Activated T-helper 1 cell treated with anti-CD3 and anti-CD28 coated beads, Interleukin-12 subunit alpha, Interleukin-12 subunit beta, Interleukin-2, Interleukin-4 antibody, amounts not matched to agents 30 ng/mL and 10 ng/mL and 1 ng/mL, durations not matched to agents 14 hours and 24 hours and 36 hours (primary cell): Measurements from ENCODE around the gene NOX4. TPM values are rescaled to one million over a fixed set of nuclear protein-coding genes. Genes with fewer than 3 reads are reported as not detected.
"Not testable (repeated sequence)": the region's sequence is repeated elsewhere in the genome, so short reads cannot be mapped to it uniquely, and the experiment has no call there.

Experiments
- DNase-seq: peaks from one replicate; pipeline ENCODE4 v3.0.0; 2021; ENCODE audit warnings: low spot score
- H3K27ac Mint-ChIP-seq: one replicate; pipeline ENCODE4 v1.8.0; 2021; ENCODE audit warnings: mild to moderate bottlenecking, mixed read lengths
- H3K27me3 Mint-ChIP-seq: one replicate; pipeline ENCODE4 v1.8.0; 2022; ENCODE audit warnings: mild to moderate bottlenecking, moderate library complexity, mixed read lengths; ENCODE audit not compliant: insufficient read depth
- H3K36me3 Mint-ChIP-seq: one replicate; pipeline ENCODE4 v1.8.0; 2021; ENCODE audit warnings: low read depth, mixed read lengths
- H3K4me1 Mint-ChIP-seq: one replicate; pipeline ENCODE4 v1.8.0; 2021; ENCODE audit warnings: low read depth, mixed read lengths
- H3K4me3 Mint-ChIP-seq: one replicate; pipeline ENCODE4 v1.8.0; 2021; ENCODE audit warnings: mild to moderate bottlenecking, moderate library complexity, mixed read lengths
- H3K9me3 Mint-ChIP-seq: one replicate; pipeline ENCODE4 v1.8.0; 2021; ENCODE audit warnings: mixed read lengths
- intact Hi-C: fragments of 100-400 bp; cut with micrococcal nuclease; formaldehyde crosslinking; loops from one replicate; pipeline ENCODE4 v1.15.1; 2024
- total RNA-seq: library from RNA; stranded (reverse); gene quantifications from 2 replicates; pipeline ENCODE4 v1.2.3, GENCODE V29; 2022

Gene NOX4
- total RNA-seq, 1 donor from 2014 or later: not detected

DNA sequence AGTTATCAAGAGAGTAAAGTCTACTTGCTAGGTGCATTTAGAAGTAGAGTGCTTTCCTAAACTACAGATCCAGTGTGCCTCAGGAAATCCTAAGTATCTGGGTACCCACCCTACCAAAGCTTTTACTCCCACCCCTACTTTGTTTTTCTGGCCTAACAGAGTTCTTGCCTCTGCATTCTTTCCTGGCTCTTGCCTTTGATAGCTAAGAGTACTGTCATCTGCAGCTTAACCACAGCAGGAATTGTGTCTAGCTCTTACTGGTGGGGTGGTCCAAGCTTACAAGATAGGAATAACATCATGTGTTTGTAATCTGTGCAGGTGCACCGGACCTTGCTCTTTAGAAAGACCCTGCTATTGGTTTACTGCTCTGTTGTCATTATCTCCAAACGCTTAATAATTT is 82.7 kb downstream of the NOX4 start:
- intact Hi-C loops, H3K27ac Mint-ChIP-seq, H3K36me3 Mint-ChIP-seq, H3K4me1 Mint-ChIP-seq, H3K4me3 Mint-ChIP-seq, DNase-seq, H3K27me3 Mint-ChIP-seq, H3K9me3 Mint-ChIP-seq: not testable (repeated sequence)

DNA sequence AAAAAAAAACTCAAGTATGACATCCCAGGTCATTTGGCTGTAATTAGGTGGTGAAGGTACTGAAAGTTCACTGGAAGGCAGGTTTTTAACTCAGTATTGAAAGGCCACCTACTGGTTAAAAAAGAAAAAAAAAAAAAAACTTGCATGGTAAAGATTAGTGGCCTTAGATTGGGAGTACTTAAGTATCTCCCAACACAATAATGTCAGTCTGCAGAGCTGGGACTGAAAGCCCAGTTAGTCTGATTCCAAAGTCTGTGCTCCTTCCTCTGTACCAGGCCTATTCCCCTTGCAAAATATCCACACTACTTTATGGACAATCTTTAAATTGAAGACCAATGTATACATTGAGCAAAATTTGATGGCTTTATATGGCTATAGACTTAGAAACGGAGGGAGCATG is 85.5 kb downstream of the NOX4 start:
- Mint-ChIP-seq H3K9me3 (no peaks in the 10 kb centered on the region), H3K4me3 (no peak overlapping the region), H3K27ac (no peak overlapping the region), H3K36me3 (no peaks in the 10 kb centered on the region), H3K4me1 (no peaks in the 10 kb centered on the region), H3K27me3 (no peaks in the 10 kb centered on the region)
- no peak for DNase-seq
- intact Hi-C loops: no loop called here

DNA sequence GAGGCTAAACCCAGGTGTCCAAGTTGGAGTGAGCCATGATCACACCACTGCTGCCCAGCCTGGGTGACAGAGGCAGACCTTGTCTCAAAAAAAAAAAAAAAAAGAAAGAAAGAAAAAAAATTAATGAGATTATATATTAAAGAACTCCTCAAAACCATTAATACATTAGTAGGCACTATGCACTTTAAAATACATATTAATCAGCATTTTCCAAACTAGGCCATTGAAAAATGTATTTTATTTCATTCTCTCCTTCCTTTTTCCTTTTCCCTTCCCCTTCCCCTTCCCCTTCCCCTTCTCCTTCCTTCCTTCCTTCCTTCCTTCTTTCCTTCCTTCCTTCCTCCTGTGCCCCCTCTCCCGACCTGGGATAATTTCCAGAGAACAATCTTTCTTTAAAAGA is 99.5 kb downstream of the NOX4 start:
- H3K27me3 Mint-ChIP-seq, H3K4me1 Mint-ChIP-seq, H3K9me3 Mint-ChIP-seq, intact Hi-C loops, H3K36me3 Mint-ChIP-seq, DNase-seq, H3K4me3 Mint-ChIP-seq, H3K27ac Mint-ChIP-seq: not testable (repeated sequence)

DNA sequence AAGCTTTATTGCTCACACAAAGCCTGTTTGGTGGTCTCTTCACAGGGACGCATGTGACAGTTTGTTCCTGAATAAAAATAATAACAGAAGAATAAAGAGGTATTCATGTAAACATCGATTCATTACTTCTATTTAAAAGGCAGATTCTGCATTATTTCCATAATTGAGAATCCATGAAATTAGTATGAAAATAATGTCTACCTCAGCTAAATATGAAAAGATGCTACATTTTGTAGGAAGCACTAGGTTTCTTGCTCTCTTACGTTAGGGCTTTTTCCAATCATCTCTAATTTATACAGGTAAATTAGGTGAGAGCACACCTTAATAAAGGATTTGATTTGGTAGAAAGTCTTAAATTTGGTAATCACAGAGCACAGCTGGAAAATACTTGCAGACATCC is 103.7 kb downstream of the NOX4 start:
- not testable (repeated sequence) for H3K4me1 Mint-ChIP-seq

DNA sequence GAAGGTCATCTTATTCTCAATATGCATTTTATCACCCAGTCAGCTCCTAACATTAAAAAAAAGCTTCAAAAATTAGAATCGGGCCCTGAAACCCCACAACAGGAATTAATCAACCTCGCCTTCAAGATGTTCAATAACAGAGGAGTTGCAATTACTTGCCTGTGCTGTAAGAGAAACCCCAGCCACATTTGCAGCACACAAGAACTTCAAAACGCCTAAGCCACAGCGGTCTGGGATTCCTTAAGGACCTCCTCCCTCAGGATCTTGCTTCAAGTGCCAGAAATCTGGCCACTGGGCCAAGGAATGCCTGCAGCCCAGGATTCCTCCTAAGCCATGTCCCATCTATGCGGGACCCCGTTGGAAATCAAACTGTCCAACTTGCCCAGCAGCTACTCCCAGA is 108.2 kb downstream of the NOX4 start:
- DNase-seq, H3K27ac Mint-ChIP-seq, H3K36me3 Mint-ChIP-seq, H3K27me3 Mint-ChIP-seq, H3K4me1 Mint-ChIP-seq, intact Hi-C loops, H3K9me3 Mint-ChIP-seq, H3K4me3 Mint-ChIP-seq: not testable (repeated sequence)

More for the DNA sequence above, 103.7 kb downstream of the NOX4 start:
- intact Hi-C loops, H3K4me3 Mint-ChIP-seq, DNase-seq, H3K9me3 Mint-ChIP-seq, H3K27me3 Mint-ChIP-seq, H3K27ac Mint-ChIP-seq, H3K36me3 Mint-ChIP-seq: not testable (repeated sequence)

DNA sequence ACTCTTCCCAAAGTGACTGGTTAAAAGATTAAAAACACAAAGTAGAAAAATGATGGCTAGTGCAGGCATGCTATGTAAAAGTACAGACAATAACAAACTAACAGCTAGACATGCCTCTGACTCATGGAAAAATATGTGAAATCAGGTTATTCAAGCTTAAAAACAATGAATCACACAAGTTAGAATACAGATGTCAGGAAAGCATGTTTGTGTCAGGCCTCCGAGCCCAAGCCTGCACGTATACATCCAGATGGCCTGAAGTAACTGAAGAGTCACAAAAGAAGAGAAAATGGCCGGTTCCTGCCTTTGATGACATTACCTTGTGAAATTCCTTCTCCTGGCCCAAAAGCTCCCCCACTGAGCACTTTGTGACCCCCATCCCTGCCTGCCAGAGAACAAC is 110.1 kb downstream of the NOX4 start:
- Mint-ChIP-seq H3K9me3 (peaks cover 6% of the 10 kb centered on the region), H3K27me3 (no peaks in the 10 kb centered on the region), H3K36me3 (no peaks in the 10 kb centered on the region), H3K4me3 (no peak overlapping the region), H3K27ac (no peak overlapping the region), H3K4me1 (no peaks in the 10 kb centered on the region)
- intact Hi-C loops: no loop called here
- no peak for DNase-seq

DNA sequence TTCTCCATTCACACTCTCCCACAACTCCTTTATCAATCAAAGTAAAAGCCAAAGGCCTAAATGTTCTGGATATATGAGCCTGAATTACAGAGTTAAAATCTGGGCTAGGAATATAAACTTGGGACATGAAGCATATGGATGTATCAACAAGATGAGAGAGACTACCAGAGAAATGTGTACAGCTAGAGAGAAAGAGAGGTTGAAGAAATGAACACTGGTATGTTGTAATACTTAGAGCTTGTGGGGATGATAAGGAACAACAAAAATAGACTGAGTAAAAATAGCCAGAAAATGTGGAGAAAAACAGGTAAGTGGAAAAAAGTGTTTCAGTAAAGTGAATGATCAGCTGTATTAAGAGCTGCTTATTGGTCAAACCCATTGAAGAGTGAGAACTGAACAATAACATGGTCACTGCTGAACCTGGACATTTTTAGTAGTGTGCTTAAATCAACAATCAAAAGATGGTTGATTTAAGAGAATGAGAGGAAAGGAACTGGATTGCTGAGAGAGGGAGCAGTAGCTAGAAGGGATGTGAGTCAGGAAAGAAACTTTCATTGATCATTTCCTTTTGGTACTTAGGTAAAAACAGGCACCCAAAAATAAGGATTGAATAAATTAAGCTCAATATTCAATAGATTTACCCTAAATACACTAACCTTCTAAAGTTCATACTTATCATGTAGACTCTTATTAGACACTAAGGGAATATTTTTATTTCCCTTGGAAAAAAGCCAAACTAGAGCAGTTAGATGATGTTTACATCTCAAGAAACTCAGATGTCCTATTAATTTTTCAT is 111.0 kb downstream of the NOX4 start:
- H3K4me1 Mint-ChIP-seq, DNase-seq, H3K36me3 Mint-ChIP-seq, H3K27me3 Mint-ChIP-seq, H3K27ac Mint-ChIP-seq, intact Hi-C loops, H3K4me3 Mint-ChIP-seq, H3K9me3 Mint-ChIP-seq: not testable (repeated sequence)

DNA sequence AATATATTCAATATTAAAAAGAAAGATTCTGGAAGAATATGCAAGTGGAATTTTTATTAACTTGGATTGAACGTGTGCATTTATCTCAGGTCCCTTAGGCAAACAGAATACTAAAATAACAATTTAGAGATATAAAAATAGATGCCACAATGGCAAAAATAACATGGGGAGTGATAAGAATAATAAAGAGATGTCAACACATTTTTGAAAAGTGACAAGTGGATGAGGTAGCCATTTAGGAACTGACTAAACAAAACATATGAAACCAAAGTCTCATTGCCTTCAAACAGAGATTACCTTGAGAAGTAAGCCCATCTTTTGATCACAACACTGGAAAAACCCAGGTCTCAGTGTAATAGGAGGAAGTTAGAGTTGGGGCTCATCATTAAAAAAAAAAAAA is 112.2 kb downstream of the NOX4 start:
- not testable (repeated sequence) for H3K9me3 Mint-ChIP-seq, H3K4me1 Mint-ChIP-seq, DNase-seq

DNA sequence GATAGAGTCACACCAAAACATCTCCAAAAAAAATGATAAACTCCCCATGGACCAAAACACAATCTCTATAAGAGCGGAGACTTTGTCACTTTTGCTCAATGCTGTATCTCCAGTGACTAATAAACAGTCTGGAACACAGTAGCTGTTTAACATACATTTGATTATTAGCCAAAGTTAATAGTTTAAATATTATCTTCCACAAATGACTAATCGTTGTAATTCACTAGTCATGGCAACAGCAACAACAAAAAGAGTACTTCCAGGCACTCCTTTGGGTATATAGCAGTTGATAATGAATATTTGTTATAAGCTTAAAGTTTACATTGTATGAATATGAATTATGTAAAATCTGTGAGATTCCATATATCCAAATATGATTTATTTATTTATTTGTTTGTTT is 121.8 kb downstream of the NOX4 start:
- DNase-seq, H3K27me3 Mint-ChIP-seq, intact Hi-C loops, H3K36me3 Mint-ChIP-seq, H3K9me3 Mint-ChIP-seq, H3K4me3 Mint-ChIP-seq, H3K4me1 Mint-ChIP-seq, H3K27ac Mint-ChIP-seq: not testable (repeated sequence)

More for the DNA sequence above, 112.2 kb downstream of the NOX4 start:
- H3K4me3 Mint-ChIP-seq, H3K27ac Mint-ChIP-seq, H3K36me3 Mint-ChIP-seq, H3K27me3 Mint-ChIP-seq, intact Hi-C loops: not testable (repeated sequence)

DNA sequence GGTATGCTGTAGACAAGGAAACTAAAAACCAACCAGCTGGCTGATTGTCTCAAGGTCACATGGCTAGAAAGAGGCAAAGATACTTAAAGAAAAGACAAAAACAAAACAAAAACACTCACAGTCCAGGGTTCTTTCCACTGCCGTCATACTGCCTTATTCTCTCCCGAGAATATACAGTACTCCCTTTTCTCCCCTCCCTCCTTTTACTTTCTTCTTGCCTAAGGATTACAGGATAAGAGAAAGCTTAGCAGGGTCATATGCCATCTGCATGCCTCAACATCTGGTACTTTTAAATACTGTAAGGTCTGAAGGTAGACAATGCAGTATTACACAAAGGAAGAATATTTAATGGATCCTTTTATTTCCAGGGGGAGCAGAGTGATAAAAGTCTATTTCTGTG is 126.3 kb downstream of the NOX4 start:
- H3K4me3 Mint-ChIP-seq, H3K27ac Mint-ChIP-seq, H3K27me3 Mint-ChIP-seq, H3K36me3 Mint-ChIP-seq, intact Hi-C loops, H3K4me1 Mint-ChIP-seq, DNase-seq, H3K9me3 Mint-ChIP-seq: not testable (repeated sequence)

DNA sequence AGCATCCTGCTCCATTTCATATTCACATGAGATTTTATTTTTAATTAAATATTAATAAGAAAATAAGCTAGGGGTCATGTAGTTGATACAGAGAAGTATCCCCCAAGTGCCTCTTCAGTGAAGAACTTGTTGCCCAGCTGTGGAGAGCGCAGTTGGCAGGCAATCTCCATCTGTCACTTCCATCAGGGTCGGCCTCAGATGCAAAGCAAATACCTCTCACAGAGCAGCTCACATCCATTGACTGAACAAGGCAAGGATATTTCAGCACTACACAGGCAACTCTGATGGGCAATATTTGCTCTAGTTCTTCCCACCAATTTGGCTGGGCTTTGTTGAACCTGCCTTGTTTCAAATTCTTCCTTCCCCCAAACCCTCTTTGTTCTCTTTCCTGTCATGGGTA is 129.4 kb downstream of the NOX4 start:
- no peak for DNase-seq
- H3K4me3 Mint-ChIP-seq: no peak overlapping the region
- intact Hi-C loops: no loop called here

DNA sequence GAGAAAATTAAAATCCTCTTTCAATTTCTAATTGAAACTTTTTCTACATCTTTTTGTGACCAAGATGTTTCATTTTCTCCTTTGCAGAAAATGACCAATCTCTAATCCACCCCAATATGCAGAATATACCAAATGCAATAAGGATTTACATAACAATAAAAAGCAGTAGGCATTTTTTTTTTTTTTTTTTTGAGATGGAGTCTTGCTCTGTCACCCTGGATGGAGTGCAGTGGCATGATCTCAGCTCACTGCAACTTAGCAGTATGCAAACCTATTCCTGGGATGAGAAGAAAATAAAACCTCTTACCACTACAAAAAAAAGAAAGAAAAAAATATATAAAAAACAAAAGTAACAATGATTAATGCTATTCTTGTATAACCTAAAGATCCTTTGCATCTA is 132.0 kb downstream of the NOX4 start:
- intact Hi-C loops, H3K27me3 Mint-ChIP-seq, DNase-seq, H3K4me1 Mint-ChIP-seq, H3K4me3 Mint-ChIP-seq, H3K36me3 Mint-ChIP-seq, H3K27ac Mint-ChIP-seq, H3K9me3 Mint-ChIP-seq: not testable (repeated sequence)

More for the DNA sequence above, 129.4 kb downstream of the NOX4 start:
- no peak overlapping the region for H3K27ac Mint-ChIP-seq
- H3K4me1 Mint-ChIP-seq: no peaks in the 10 kb centered on the region
- peaks cover 2% of the 10 kb centered on the region for H3K27me3 Mint-ChIP-seq
- no peaks in the 10 kb centered on the region for H3K36me3 Mint-ChIP-seq
- no peaks in the 10 kb centered on the region for H3K9me3 Mint-ChIP-seq

DNA sequence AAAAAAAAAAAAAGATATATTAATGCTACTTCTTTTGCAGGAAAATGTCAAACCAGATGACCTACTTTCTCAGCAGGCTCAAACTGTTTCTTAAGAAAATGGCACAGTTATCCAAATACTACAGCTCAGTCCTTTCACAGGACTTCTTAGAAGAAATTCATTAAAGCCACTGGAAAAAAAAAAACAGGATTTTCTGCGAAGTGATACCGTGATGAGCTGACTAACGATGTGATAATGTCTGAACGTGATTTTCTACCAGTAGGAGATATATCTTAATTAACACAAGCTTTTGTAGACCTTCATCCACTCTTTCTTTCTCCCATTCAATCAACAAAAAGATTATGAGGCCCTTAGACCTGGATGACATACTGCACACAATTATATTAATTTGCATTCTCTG is 132.4 kb downstream of the NOX4 start:
- Mint-ChIP-seq H3K36me3 (no peaks in the 10 kb centered on the region), H3K4me3 (no peak overlapping the region), H3K27ac (no peak overlapping the region), H3K9me3 (no peaks in the 10 kb centered on the region), H3K27me3 (peaks cover 2% of the 10 kb centered on the region), H3K4me1 (no peaks in the 10 kb centered on the region)
- intact Hi-C loops: no loop called here
- no peak for DNase-seq

DNA sequence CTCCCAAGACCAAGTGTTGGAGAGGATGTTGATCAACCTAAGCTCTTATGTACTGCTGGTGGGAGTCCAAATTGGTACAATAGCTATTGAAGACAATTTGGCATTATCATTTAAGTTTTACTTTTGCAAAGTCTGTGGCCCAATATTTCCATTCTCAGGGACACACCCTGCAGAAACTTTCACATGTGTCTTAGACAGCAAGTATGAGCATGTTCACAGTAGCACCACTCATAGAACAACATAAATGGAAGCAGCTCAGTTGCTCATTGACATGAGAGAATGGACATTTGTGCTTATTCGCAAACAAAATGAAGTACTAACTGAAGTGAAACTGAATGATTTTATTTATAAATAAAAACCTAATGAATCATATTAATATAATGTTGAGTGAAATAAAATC is 135.5 kb downstream of the NOX4 start:
- Mint-ChIP-seq H3K9me3 (no peaks in the 10 kb centered on the region), H3K36me3 (no peaks in the 10 kb centered on the region), H3K4me3 (no peak overlapping the region), H3K27ac (no peak overlapping the region), H3K4me1 (no peaks in the 10 kb centered on the region), H3K27me3 (no peaks in the 10 kb centered on the region)
- DNase-seq: no peak
- intact Hi-C loops: no loop called here
